GM18511 (cell line): Measurements from ENCODE around the gene PRRG1.
"Not testable (repeated sequence)": the region's sequence is repeated elsewhere in the genome, so short reads cannot be mapped to it uniquely, and the experiment has no call there.

Experiments used
- ATAC-seq: cut with Tn5 transposase; IDR thresholded peaks from one replicate; pipeline ENCODE4 v1.9.1; 2021; ENCODE audit warnings: mild to moderate bottlenecking, moderate library complexity; ENCODE audit not compliant: unreplicated experiment

Gene PRRG1

DNA sequence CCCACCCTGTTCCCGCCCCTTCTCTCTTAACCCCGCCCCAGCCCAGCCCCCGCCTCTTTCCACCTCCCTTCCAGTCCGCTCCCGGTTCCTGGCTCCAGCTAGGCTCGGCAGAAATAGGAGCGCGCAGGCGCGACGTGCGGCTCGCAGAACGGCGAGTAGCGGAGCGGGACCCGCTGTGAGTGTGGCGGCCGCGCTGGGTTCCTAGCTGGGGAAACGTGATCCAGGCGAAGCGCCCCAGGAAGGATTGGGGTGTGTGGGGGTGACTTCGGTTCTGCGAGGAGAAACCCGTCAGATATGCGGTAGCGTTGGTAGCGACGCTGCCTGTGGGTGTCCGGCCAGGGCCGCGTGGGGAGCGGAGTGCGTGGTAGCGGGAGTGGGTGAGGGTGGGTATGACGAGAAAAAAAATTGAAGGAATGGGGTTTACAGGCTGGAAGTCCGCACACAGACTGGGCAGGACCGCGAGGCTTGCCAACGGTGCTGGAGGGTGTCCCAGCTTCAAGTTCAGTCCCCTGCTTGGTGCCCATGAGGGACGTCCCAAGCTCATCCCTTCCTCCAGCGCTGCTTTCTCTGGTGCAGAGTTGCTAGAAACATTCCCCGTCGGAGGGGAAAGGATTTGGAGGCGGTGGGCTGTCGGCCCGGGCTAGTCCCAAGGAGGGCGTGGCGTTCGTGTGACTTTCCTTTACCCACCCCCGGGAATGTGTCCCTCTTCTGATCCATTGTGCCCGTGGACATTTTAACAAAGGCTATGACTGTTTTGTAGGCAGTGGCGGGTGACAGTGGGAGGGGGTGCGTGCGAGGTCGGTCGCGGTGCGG, at the start of gene PRRG1:
Gene PRRG1 (plus strand): TSS at position 144 of the 813 bp plus-strand sequence. CDS start 56,886 bp downstream, outside the sequence.
- no peak for ATAC-seq

DNA sequence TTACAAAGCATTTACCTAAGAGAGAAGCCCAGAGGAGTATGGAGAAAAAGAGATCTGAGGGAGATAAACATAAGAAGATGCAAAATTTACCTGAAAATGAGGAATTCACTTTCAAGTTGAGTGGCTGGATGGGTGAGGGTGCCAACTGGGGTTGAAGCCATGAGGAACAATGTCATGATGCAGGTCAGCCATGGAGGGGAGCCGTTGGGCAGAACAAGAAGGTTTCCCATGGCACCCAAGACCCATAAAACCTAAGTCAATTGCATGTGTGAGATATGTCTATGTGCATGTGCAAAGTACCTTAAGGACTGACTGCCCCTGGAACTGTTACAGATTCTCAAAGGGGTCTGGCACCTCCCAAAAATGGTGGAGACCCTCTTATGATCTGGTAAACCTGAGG, 46.6 kb upstream of the PRRG1 start:
- ATAC-seq: no peak

DNA sequence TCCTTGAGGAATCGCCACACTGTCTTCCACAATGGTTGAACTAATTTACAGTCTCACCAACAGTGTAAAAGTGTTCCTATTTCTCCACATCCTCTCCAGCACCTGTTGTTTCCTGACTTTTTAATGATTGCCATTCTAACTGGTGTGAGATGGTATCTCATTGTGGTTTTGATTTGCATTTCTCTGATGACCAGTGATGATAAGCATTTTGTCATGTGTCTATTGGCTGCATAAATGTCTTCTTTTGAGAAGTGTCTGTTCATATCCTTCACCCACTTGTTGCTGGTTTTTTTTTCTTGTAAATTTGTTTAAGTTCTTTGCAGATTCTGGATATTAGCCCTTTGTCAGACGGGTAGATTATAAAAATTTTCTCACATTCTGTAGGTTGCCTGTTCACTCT, 43.9 kb upstream of the PRRG1 start:
- not testable (repeated sequence) for ATAC-seq

DNA sequence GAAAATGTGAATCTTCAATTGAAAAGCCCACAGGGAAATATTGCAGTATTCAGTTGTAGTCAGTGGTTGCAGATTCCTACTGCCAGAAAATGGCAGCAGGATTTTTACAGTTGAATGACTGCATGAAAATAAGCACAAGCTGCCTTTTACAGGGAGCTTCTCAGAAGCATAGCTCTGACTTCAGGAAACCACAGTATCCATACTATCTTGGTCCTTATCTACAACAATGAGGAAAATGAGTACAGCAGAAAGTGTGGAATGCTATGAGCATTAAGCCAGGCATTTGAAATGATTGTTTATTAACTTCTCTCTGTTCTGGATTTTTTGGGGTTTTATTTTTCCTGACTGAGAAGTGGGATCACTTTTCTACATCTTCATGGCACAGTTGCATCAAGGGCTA, 34.6 kb upstream of the PRRG1 start:
- no peak for ATAC-seq

DNA sequence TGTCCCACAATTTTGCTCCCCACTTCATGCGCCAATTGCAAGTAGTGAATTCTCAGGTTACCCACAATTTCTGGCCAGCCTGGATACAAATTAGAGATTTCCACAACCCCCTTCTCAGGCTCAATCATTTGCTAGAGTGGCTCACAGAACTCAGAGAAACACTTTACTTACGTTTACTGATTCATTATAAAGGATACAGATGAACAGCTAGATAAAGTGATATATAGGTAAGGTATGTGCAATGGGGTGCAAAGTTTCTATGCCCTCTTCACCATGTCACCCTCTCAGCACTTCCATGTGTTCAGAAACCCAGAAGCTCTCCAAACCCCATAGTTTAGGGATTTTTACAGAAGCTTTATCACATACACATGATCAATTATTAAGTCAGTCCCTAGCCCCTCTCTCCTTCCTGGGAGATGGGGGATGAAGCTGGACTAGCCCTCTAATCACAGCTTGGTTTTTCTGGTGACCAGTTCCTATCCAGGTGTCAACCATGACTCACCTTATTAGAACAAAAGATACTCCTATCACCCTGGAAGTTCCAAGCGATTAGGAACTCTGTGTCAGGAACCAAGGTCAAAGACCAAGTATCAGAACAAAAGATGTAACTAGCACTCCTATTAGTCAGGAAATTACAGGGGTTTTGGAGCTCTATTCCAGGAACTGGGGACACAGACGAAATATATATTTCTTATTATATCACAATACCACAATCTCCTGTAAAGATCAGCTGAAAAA, 33.5 kb upstream of the PRRG1 start:
- no peak for ATAC-seq

DNA sequence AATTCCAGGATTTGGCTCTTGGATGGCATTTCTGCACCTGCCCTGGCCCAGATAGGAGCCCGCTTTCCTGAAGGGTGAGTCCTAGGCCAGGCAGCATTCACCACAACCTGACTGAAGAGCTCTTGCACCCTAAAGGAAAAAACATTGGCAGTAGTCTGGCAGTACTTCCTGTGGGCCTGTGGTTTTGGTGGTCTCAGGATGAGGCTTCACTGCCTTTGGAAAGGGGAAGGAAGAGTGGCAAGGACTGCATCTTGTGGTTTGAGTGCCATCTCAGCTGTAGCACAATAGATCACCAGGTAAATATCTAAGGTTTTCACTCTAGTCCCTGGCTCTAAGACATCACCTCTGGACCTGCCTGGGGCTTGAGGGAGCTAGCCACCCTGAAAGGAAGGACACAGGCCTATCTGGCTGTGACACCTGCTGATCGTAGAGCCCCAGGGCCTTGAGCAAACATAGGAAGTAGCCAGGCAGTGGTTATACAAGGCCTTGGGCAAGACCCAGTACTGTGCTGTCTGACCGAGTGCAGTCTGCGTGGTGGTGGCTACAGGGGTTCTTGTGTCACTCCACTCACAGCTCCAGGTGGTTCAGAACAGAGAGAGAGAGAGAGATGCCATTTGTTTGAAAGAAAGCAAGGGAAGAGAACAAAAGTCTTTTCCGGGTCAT, 28.5 kb upstream of the PRRG1 start:
- ATAC-seq: no peak

DNA sequence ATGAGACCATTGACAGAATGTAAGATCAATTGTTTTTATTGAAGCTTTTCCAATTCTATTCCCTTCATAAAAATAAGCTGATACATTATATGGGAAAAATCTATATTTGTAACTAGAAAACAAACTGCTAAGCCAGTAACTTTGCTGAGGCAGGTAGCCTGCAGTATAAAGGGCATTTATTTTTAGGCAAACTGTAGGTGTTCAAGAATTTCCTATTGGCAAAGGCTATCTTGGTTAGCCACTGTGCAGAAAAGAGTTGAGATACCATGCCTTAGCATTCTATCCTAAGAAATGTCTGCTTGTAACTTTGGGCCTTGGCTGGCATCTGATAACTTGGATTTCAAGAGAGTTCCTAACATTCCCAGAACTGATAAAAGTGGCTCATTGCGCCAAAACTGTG, 18.5 kb upstream of the PRRG1 start:
- no peak for ATAC-seq

DNA sequence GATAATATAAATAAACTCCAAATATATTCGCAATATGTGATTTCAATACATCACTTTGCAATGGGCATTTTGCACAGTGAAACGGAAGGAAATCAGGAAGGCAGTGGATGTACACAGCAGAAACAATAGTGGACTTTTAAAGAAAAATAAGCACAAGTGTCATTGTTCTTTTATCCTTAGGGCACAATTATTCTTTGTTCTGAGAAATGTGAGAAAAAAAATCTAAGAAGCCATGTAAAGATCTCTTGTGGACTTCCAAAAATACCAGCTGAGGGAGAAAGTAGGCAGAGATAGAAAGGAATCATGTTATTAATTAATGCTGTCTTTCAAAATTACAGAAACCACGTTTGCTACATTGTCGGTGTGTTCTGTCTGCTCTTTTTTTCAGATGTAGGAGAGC, 17.6 kb upstream of the PRRG1 start:
- no peak for ATAC-seq

DNA sequence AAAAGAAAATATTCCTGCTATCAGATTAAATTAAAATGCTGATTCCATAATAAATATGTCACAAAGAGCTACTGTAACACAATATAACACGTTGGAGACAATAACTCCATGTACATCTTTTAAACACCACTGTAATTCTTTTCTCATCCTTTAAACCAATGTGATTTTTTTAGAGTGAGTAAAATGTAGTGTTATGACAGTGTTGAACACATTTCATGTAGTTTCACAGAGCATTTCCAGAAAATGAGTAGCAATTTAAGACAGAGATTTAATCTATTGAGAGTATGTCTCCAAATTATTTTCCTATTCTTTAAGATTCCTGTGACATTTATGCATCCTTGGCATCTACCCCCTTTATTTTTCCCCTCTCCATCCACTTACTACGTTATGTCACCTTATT, 17.1 kb upstream of the PRRG1 start:
- no peak for ATAC-seq

DNA sequence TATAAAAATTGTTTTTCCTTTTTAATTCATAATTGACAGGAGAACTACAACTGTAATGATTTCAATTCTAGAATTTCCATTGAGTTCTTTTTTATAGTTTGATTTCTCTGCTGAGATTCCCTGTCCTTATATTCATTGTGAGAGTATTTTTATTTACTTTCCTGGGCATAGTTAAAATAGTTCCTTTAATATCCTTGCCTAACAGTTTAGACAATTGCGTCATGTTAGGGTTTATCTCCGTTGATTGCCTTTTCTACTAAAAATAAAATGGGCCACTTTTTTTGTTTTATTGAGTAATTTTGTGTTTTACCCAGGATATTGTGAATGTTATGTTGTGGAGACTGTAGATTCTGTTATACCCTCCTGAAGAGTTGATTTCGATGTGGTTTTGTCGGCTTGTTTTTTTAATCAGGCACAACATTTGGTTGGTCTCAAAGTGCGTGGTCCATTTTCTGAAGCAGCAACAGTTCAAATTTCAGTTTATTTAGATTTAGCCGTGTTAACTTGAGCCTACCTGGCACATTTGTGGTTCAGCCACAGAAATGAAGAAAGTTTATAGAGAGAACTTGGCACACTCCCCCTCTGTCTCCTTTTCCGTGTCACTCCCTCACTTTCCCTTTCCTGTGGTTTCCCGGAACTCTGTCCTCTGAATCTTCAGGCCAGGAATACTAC, 16.0 kb upstream of the PRRG1 start:
- ATAC-seq: no peak

DNA sequence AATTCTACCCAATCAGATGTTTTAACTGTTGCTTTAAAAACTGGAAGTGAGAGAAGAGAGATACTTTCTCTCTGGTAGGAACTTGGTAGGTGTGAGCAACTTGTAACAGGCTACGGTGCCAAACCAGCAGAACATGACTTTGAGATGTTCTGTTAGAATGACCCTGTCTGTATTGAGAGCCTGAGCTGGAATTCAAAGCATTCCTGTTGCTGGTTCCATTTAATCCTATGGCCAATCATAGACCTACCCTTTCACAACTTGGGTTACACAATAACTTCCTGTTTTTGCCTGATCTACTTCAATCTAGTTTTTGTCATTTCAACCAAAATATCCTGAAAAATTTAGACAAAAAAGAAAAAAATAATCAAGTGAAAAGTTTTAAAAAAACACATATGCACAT, 1.7 kb upstream of the PRRG1 start:
- ATAC-seq: no peak

DNA sequence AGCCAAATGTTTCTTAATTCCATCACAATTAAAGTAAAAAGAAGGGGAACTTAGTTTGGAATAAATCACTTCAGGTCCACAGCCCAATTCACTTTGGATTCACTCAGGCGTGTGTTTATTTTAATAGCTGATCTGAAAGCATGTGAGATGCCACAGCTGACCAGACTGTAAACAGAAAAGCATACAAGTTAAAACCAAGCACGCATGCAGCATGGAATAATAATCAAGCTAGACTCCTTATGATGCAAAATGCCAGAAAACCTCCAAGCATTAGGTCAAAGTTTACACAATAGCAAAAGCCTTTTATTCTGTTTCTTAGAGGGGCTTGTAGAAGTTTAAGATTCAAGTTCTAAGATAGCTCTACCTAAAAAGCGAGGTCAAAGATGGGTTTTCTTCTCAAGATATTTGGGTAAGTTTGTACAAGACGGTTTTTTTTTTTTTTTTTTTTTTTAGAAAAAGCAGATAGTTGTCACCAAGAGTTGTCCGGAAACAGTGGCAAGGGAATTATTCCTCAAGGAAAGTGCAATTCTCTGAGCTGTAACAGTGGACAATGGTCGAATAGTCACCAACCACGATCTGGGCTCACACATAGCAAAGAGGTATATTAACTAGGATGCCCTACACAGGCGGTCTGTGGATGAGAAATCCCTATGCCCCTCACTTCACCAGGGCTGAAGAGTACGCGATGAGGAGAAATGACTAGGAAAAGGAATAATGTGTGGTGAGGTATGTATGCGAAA, 763 bp upstream of the PRRG1 start:
- no peak for ATAC-seq

DNA sequence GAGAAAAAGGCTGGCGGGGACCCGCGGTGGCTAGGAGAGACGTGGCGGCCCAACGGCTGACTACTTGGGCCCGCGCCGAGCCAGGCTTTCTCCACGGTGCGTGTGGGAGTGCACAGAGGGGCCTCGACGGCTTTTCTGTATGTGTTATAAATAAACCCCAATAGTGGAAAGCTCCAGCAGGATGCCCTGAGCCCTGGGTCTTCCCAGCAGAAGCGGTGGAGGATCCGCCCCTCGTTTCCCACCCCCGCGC, 268 bp upstream of the PRRG1 start:
- no peak for ATAC-seq

DNA sequence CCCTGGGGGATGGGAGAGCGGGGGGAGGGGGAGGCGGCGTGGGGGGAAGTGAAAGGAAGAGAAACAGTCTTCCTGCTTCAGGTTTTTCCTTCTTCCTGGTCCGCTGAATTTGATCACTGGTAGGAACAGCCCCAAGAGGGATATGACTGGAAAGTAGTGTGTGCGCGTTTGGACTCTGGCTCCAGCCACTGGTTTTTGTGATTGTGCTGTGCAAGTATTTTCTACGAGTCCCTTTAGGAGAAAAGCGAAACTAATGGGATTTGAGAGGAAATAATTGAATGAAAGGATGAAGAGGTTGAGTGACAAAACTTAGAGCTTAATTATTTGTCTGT, 836 bp downstream of the PRRG1 start:
- ATAC-seq: no peak

DNA sequence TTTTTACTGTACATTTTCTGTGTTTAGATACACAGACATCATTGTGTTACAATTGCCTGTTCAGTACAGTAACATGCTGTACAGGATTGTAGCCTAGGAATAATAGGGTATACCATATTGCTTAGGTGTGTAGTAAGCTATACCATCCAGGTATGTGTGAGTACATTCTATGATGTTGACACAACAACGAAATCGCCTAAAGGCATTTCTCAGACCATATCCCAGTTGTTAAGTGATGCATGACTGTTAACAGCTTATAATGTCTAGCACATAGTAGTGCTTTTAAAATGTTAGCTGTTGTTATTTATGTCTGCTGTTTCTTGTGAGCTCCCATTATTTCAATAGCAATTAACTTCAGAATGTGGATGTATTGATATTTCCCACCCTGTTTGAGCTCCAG, 4.5 kb downstream of the PRRG1 start:
- ATAC-seq: no peak

DNA sequence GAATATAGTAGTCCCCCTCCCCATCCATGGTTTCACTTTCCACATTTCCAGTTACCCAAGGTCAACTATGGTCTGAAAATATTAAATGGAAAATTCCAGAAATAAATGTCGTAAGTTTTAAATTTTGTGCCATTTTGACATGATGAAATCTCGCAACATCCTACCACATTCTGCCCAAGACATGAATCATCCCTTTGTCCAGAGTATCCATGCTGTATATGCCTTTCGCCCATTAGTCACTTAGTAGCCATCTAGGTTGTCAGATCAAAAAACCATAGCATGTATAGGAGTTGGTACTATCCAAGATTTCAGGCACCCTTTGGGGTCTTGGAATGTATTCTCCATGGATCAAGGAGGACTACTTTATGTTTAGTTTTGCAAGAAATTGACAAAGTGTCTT, 8.3 kb downstream of the PRRG1 start:
- no peak for ATAC-seq

DNA sequence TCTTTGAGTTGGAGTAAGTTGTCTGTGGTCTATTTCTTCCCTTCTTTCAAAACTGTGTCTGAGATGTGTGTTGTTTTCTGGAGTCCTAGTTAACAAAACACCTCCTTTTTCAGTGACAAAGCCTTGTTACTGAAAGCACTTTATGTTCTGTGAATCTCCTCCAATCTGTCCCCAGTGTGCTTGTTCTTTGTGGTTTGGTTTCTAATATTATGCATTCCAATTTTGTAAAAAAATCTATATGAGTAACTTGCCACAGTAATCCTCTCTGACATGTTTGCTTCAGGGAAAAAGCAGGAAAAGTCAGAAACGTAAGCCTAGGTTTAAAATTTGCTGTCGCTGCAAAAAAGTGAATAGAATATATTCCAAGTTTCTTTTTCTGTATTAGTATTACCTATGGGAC, 12.4 kb downstream of the PRRG1 start:
- ATAC-seq: no peak

DNA sequence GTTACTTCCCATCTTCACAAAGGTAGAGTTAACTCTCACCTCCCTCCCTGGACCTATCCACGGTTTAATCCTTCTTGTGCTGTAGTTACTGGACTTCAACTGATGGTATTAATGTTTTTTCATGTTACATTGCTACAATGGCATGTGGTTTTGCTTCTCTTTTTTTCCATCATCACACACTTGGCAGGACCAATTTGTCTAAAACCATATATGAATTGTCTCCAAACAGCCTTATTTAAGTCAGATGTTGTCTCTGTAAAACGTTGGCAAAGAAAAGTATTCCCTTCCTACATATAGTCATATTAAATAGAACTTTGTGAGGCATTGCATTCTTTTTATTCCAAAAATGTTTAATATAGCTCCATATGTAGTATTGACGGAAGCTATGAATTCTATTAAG, 15.5 kb downstream of the PRRG1 start:
- no peak for ATAC-seq

DNA sequence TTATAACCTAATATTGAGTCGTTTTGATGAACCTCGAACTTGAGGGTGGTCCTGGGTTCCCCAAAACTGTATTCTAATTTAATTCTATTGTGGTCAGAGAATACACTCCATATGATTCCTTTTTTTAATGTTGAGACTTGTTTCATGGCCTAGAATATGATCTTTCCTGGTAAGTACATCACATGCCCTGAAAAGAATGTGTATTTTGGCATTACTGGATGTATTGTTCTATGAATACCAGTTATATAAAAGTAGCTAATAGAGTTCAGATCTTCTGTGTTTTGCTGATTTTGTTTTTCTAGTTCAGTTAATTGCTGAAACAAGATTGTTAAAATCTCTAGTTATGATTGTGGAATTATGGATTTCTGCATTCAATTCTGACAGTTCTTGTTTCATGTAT, 18.8 kb downstream of the PRRG1 start:
- ATAC-seq: no peak

DNA sequence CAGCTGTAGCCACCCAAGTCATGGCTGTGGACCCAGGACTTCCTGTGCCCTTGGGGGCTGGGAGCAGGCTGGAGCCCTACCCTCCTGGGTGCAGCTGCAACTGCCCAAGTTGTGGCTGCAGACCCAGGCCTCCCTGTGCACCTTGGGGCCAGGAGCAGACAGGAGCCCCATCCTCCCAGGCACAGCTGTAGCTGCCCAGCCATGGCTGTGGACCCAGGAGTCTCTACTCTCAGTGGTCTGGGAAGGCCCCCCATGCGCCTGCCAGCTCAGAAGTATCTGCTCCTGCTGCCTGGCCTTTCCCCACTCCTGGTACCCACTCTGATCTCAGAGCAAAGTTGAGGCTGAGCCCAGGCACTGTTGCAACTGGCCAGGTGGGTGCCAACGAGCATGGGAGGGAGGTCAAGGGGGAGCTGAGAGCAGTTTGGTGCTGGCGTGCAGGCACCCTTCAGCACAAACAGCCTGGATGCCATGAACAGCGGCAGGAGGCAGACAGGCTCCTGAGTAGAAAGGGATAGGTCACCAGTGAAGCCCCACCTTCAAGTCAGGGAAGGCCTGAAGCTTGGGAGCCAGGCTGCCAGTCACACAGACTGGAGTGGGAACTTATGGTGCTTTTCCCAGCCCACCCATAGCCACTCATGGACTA, 21.5 kb downstream of the PRRG1 start:
- ATAC-seq: no peak

DNA sequence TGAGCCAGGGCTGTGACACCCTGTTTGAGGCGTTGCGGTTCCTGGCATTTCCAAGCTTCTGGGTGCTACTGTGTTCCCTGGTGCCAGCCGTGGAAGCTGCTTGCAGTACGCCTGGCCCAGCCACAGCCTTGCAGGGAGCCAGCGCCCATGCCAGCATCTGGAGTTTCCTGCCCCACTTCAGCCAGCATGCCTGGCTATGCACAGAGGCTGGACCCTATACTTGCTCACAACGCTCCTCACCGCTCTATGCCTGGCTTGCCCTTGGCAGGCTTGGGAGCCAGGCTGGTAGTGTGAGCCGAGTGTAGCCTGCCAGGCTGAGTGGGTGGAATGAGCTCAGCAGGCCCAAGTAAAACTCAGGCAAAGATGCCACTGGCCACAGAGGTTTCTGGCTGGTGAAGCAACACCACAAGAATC, 22.4 kb downstream of the PRRG1 start:
- ATAC-seq: no peak
